ENCODE results near the gene TEAD2.

DNA sequence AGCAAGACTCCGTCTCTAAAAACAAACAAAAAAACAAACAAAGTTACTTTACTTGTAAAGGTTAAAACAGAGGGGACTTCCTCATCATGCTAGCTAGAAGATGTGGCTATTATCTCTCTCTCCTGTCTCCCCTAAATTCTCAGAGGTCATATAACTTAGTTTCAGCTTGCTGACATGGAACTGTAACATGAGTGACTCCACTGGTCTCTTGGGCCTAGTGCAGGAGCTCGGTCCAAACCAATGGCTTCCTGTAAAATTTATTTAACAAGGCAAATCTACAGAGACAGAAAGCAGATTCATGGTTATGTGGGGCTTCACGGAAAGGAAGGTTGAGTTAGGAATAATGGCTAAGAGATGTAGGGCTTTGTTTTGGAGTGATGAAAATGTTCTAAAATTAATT is 16.3 kb upstream of the TEAD2 start:
- TF ChIP-seq, protein P1, sequence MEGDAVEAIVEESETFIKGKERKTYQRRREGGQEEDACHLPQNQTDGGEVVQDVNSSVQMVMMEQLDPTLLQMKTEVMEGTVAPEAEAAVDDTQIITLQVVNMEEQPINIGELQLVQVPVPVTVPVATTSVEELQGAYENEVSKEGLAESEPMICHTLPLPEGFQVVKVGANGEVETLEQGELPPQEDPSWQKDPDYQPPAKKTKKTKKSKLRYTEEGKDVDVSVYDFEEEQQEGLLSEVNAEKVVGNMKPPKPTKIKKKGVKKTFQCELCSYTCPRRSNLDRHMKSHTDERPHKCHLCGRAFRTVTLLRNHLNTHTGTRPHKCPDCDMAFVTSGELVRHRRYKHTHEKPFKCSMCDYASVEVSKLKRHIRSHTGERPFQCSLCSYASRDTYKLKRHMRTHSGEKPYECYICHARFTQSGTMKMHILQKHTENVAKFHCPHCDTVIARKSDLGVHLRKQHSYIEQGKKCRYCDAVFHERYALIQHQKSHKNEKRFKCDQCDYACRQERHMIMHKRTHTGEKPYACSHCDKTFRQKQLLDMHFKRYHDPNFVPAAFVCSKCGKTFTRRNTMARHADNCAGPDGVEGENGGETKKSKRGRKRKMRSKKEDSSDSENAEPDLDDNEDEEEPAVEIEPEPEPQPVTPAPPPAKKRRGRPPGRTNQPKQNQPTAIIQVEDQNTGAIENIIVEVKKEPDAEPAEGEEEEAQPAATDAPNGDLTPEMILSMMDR (IDR thresholded peaks at IDR 0.05; ENCODE audit: low read depth, low read length, poor library complexity, severe bottlenecking) = no peak
- no peak for TF ChIP-seq EZH2phosphoT487 (IDR thresholded peaks at IDR 0.05; ENCODE audit: borderline replicate concordance, low read length)

Measured in DOHH2 (cell line).